Panc1 (cell line): ENCODE data around the gene AMHR2. TPM values are rescaled to one million over a fixed set of nuclear protein-coding genes. Genes with fewer than 3 reads are reported as not detected.

ENCODE experiments used
- ATAC-seq: fragments of 200-7000 bp; cut with Tn5 transposase; 2 replicates; pipeline ENCODE4 v1.9.1; 2020; ENCODE audit warnings: mild to moderate bottlenecking, moderate library complexity
- BruUV-seq: library from RNA; stranded (reverse); fragments of 400-500 nt; replicated peaks from 2 replicates; lab custom pipeline; 2021; lab: Mats Ljungman, UMichigan
- CTCF ChIA-PET: fragments of 300-600 bp; sonication (Branson Sonifier 250); formaldehyde crosslinking; loops from one replicate; lab custom pipeline; 2022; ENCODE audit warnings: antibody characterized with exemption; lab: Charles Lee
- POLR2A ChIA-PET: fragments of 300-600 bp; sonication (Branson Sonifier 250); formaldehyde crosslinking; loops from one replicate; lab custom pipeline; 2022; ENCODE audit warnings: antibody characterized with exemption; lab: Charles Lee
- DNase-seq: peaks from one replicate; pipeline ENCODE4 v3.0.0-alpha.2; 2010; ENCODE audit warnings: low read depth, low spot score
- H3K27ac ChIP-seq: 2 replicates; pipeline ENCODE4 v1.5.1; 2011; ENCODE audit warnings: mild to moderate bottlenecking, low read length, inconsistent platforms
- H3K27me3 ChIP-seq: fragments of 200-500 bp; sonication (Bioruptor generic); 2 replicates; pipeline ENCODE4 v1.6.0; 2014; ENCODE audit warnings: low read length, inconsistent platforms; ENCODE audit not compliant: control insufficient read depth, insufficient read depth
- H3K36me3 ChIP-seq: fragments of 200-500 bp; sonication (Bioruptor generic); 2 replicates; pipeline ENCODE4 v1.5.1; 2014; ENCODE audit warnings: inconsistent platforms, mild to moderate bottlenecking, low read length, moderate library complexity; ENCODE audit not compliant: control insufficient read depth, insufficient read depth
- H3K4me1 ChIP-seq: 2 replicates; pipeline ENCODE4 v1.5.1; 2011; ENCODE audit warnings: inconsistent platforms, mild to moderate bottlenecking, low read length, moderate library complexity; ENCODE audit not compliant: control insufficient read depth, insufficient read depth
- H3K4me3 ChIP-seq, 2 experiments: 2 replicates each; pipeline ENCODE4 v1.5.1; 2011 to 2012; ENCODE audit warnings: low read depth in 2 of 2, low read length in 2 of 2, mild to moderate bottlenecking in 2 of 2, inconsistent platforms in 1 of 2, moderate library complexity in 1 of 2
- H3K9me3 ChIP-seq: fragments of 200-500 bp; sonication (Bioruptor generic); 2 replicates; pipeline ENCODE4 v1.5.1; 2014; ENCODE audit warnings: low read depth, mild to moderate bottlenecking, inconsistent platforms, low read length, moderate library complexity; ENCODE audit not compliant: control insufficient read depth, insufficient read depth
- CTCF ChIP-seq: fragments of 450-650 bp; IDR thresholded peaks from 2 replicates; pipeline ENCODE4 v1.5.1; 2017; ENCODE audit warnings: mild to moderate bottlenecking
- POLR2AphosphoS5 ChIP-seq: IDR thresholded peaks from 2 replicates; pipeline ENCODE4 v1.6.1; 2012; ENCODE audit warnings: mild to moderate bottlenecking, low read depth, low read length, moderate library complexity
- REST ChIP-seq, 2 experiments: IDR thresholded peaks; 2 replicates each; pipeline ENCODE4 v1.6.1; 2011 to 2012; ENCODE audit warnings: low read depth in 2 of 2, control low read depth in 1 of 2, low read length in 1 of 2, mild to moderate bottlenecking in 1 of 2, moderate library complexity in 1 of 2; ENCODE audit not compliant: insufficient read depth in 1 of 2
- TCF7L2 ChIP-seq: IDR thresholded peaks from 2 replicates; pipeline ENCODE4 v1.6.1; 2011; ENCODE audit warnings: mild to moderate bottlenecking, low read depth, low read length, inconsistent platforms
- in situ Hi-C: cut with HindIII; loops from 2 replicates; pipeline ENCODE4 v1.10.0; 2016; ENCODE audit warnings: low sequenced_read_pairs, low pct_unique_long_range_greater_than_20kb
- intact Hi-C: fragments of 100-400 bp; cut with micrococcal nuclease; formaldehyde crosslinking; loops from one replicate; pipeline ENCODE4 v1.10.0; 2022; ENCODE audit not compliant: unreplicated experiment
- total RNA-seq: library from RNA; stranded (reverse); gene quantifications from one replicate; pipeline ENCODE4 v1.2.1, GENCODE V29; 2021; ENCODE audit not compliant: unreplicated experiment

Gene AMHR2
- total RNA-seq, 1 experiment from 2014 or later: 0.13 TPM

GRCh38 chr12:53464685-53465418, 41.2 kb downstream of the AMHR2 start:
- ChIA-PET POLR2A (interaction anchor here (0.6 kb wide), 1 partner anchor 15 kb away, joined by 3 read pairs; no protein-coding TSS in a partner anchor), CTCF (interaction anchor here (0.6 kb wide), 1 partner anchor 8 kb away, joined by 4 read pairs; no protein-coding TSS in a partner anchor)
- no peak overlapping the region; the same call in 1 of the 2 replicates for H3K27ac ChIP-seq
- no peak overlapping the region for H3K4me3 ChIP-seq
- in situ Hi-C loops (no loop called here), intact Hi-C loops (no loop called here)
- H3K9me3 ChIP-seq: no peaks in the 10 kb centered on the region
- ATAC-seq (no peak), DNase-seq (no peak)
- H3K4me1 ChIP-seq: peaks cover 6% of the 10 kb centered on the region
- peaks cover 94% of the 10 kb centered on the region for H3K36me3 ChIP-seq
- BruUV-seq: no TSS peak
- TF ChIP-seq POLR2AphosphoS5: 0 out of 2 replicates have a peak, but pooled peaks have one; percentile 28
- TF ChIP-seq CTCF: no peak
- H3K27me3 ChIP-seq: no peaks in the 10 kb centered on the region

- ATAC-seq (no peak), DNase-seq (no peak)
- intact Hi-C loops: no loop called here
- no peak overlapping the region for H3K27ac ChIP-seq
- H3K4me3 ChIP-seq: no peak overlapping the region
- peaks cover 90% of the 10 kb centered on the region for H3K36me3 ChIP-seq
- ChIA-PET POLR2A (no interaction called here), CTCF (no interaction called here)
- H3K27me3 ChIP-seq: no peaks in the 10 kb centered on the region
- H3K4me1 ChIP-seq: peaks cover 6% of the 10 kb centered on the region
- in situ Hi-C loops: no loop called here
- no peaks in the 10 kb centered on the region for H3K9me3 ChIP-seq
- no TSS peak for BruUV-seq
- TF ChIP-seq REST (IDR thresholded peaks at IDR 0.05; ENCODE audit: insufficient read depth in 1 of 2, low read depth in 2 of 2, low read length in 1 of 2) (no peak), POLR2AphosphoS5 (peak; percentile 18; the same call in 1 of the 2 replicates)
Measured at GRCh38 chr12:53465679-53466078, 42.0 kb downstream of the AMHR2 start.

GRCh38 chr12:53466640-53467039, 43.0 kb downstream of the AMHR2 start:
- TF ChIP-seq TCF7L2: no peak
- ChIA-PET CTCF (no interaction called here), POLR2A (no interaction called here)
- Histone ChIP-seq H3K36me3 (peaks cover 84% of the 10 kb centered on the region), H3K9me3 (no peaks in the 10 kb centered on the region), H3K4me1 (peaks cover 6% of the 10 kb centered on the region; the same call in 1 of the 2 replicates), H3K27me3 (no peaks in the 10 kb centered on the region), H3K27ac (no peak overlapping the region), H3K4me3 (no peak overlapping the region)
- intact Hi-C loops (no loop called here), in situ Hi-C loops (no loop called here)
- no peak for DNase-seq
- BruUV-seq: no TSS peak
- no peak for ATAC-seq
